SJSA1 (cell line): Measurements from ENCODE around the gene TLK1. TPM values are rescaled to one million over a fixed set of nuclear protein-coding genes. Genes with fewer than 3 reads are reported as not detected.

Experiments
- DNase-seq, 2 experiments: peaks; one replicate each; pipeline ENCODE4 v3.0.0-alpha.2; 2015 to 2020; ENCODE audit warnings: low spot score in 2 of 2, low read depth in 1 of 2
- H3K27ac ChIP-seq: fragments of 250-450 bp; sonication (Bioruptor Pico); 2 replicates; pipeline ENCODE4 v1.5.1; 2020; ENCODE audit warnings: mild to moderate bottlenecking, moderate library complexity
- H3K27me3 ChIP-seq: fragments of 250-450 bp; sonication (Bioruptor Pico); replicated peaks from 2 replicates; pipeline ENCODE4 v1.5.1; 2020; ENCODE audit warnings: mild to moderate bottlenecking, moderate library complexity
- H3K36me3 ChIP-seq: fragments of 250-450 bp; sonication (Bioruptor Pico); 2 replicates; pipeline ENCODE4 v1.5.1; 2020; ENCODE audit warnings: mild to moderate bottlenecking
- H3K4me1 ChIP-seq: fragments of 250-450 bp; sonication (Bioruptor Pico); replicated peaks from 2 replicates; pipeline ENCODE4 v1.6.1; 2021; ENCODE audit warnings: mild to moderate bottlenecking
- H3K4me3 ChIP-seq: fragments of 250-450 bp; sonication (Bioruptor Pico); 2 replicates; pipeline ENCODE4 v1.5.1; 2020; ENCODE audit warnings: mild to moderate bottlenecking
- H3K9me3 ChIP-seq: fragments of 250-450 bp; sonication (Bioruptor Pico); replicated peaks from 2 replicates; pipeline ENCODE4 v1.5.1; 2020; ENCODE audit warnings: mild to moderate bottlenecking
- total RNA-seq: library from RNA; depleted of rRNA; stranded (reverse); fragments of >200 nt; shearing (Covaris generic); gene quantifications from 2 replicates; pipeline ENCODE4 v1.2.3, GENCODE V29; 2014

TLK1 gene
- total RNA-seq, 1 experiment from 2014 or later, result 20.4 TPM

- peaks cover 11% of the 10 kb centered on the region for H3K4me1 ChIP-seq
- H3K9me3 ChIP-seq, result no peaks in the 10 kb centered on the region
- no peaks in the 10 kb centered on the region for H3K27me3 ChIP-seq
- no peaks in the 10 kb centered on the region for H3K36me3 ChIP-seq
- DNase-seq, result no peak
- H3K4me3 ChIP-seq, result no peak overlapping the region
- H3K27ac ChIP-seq, result no peak overlapping the region
Observed at GRCh38 chr2:171181064-171182049, 20.7 kb upstream of the TLK1 start.

GRCh38 chr2:171180229-171180930 is 19.7 kb upstream of the TLK1 start:
- H3K9me3 ChIP-seq, result no peaks in the 10 kb centered on the region
- H3K36me3 ChIP-seq, result no peaks in the 10 kb centered on the region

GRCh38 chr2:171178993-171179392 is 18.3 kb upstream of the TLK1 start:
- Histone ChIP-seq H3K4me1 (no peaks in the 10 kb centered on the region), H3K27ac (no peak overlapping the region)

More at GRCh38 chr2:171180229-171180930, 19.7 kb upstream of the TLK1 start:
- DNase-seq, result no peak
- H3K4me1 ChIP-seq, result peaks cover 1% of the 10 kb centered on the region
- no peaks in the 10 kb centered on the region for H3K27me3 ChIP-seq
- H3K4me3 ChIP-seq, result no peak overlapping the region
- no peak overlapping the region for H3K27ac ChIP-seq

GRCh38 chr2:171176516-171176915 is 15.8 kb upstream of the TLK1 start:
- Histone ChIP-seq H3K4me3 (no peak overlapping the region), H3K9me3 (no peaks in the 10 kb centered on the region), H3K27me3 (no peaks in the 10 kb centered on the region), H3K27ac (no peak overlapping the region), H3K4me1 (no peaks in the 10 kb centered on the region), H3K36me3 (no peaks in the 10 kb centered on the region)
- DNase-seq, result no peak

More at GRCh38 chr2:171178993-171179392, 18.3 kb upstream of the TLK1 start:
- DNase-seq, result no peak
- Histone ChIP-seq H3K4me3 (no peak overlapping the region), H3K27me3 (no peaks in the 10 kb centered on the region), H3K36me3 (no peaks in the 10 kb centered on the region), H3K9me3 (no peaks in the 10 kb centered on the region)

- H3K4me3 ChIP-seq, result no peak overlapping the region
- H3K9me3 ChIP-seq, result no peaks in the 10 kb centered on the region
- DNase-seq, result no peak
- no peak overlapping the region for H3K27ac ChIP-seq
- H3K36me3 ChIP-seq, result no peaks in the 10 kb centered on the region
- H3K4me1 ChIP-seq, result no peaks in the 10 kb centered on the region
- no peaks in the 10 kb centered on the region for H3K27me3 ChIP-seq
Observed at GRCh38 chr2:171174075-171174474, 13.4 kb upstream of the TLK1 start.

- Histone ChIP-seq H3K9me3 (no peaks in the 10 kb centered on the region), H3K36me3 (no peaks in the 10 kb centered on the region), H3K27me3 (no peaks in the 10 kb centered on the region), H3K4me1 (no peaks in the 10 kb centered on the region), H3K27ac (no peak overlapping the region), H3K4me3 (no peak overlapping the region)
- DNase-seq, result no peak
Observed at GRCh38 chr2:171173087-171173486, 12.4 kb upstream of the TLK1 start.

GRCh38 chr2:171171808-171172207 is 11.1 kb upstream of the TLK1 start:
- Histone ChIP-seq H3K36me3 (no peaks in the 10 kb centered on the region), H3K9me3 (no peaks in the 10 kb centered on the region), H3K4me1 (no peaks in the 10 kb centered on the region), H3K4me3 (no peak overlapping the region), H3K27me3 (no peaks in the 10 kb centered on the region), H3K27ac (no peak overlapping the region)
- no peak for DNase-seq

GRCh38 chr2:171169839-171170238 is 9.1 kb upstream of the TLK1 start:
- DNase-seq, result no peak
- Histone ChIP-seq H3K9me3 (no peaks in the 10 kb centered on the region), H3K4me1 (no peaks in the 10 kb centered on the region), H3K36me3 (no peaks in the 10 kb centered on the region), H3K27me3 (no peaks in the 10 kb centered on the region), H3K4me3 (no peak overlapping the region), H3K27ac (no peak overlapping the region)

- no peak overlapping the region for H3K4me3 ChIP-seq
- H3K9me3 ChIP-seq, result no peaks in the 10 kb centered on the region
- H3K36me3 ChIP-seq, result no peaks in the 10 kb centered on the region
- DNase-seq, result no peak
- no peaks in the 10 kb centered on the region for H3K4me1 ChIP-seq
- H3K27ac ChIP-seq, result no peak overlapping the region
- no peaks in the 10 kb centered on the region for H3K27me3 ChIP-seq
Observed at GRCh38 chr2:171169333-171169732, 8.6 kb upstream of the TLK1 start.

GRCh38 chr2:171167352-171167997 is 6.8 kb upstream of the TLK1 start:
- no peak for DNase-seq
- no peaks in the 10 kb centered on the region for H3K4me1 ChIP-seq
- no peak overlapping the region for H3K4me3 ChIP-seq
- H3K9me3 ChIP-seq, result no peaks in the 10 kb centered on the region
- no peaks in the 10 kb centered on the region for H3K36me3 ChIP-seq
- H3K27me3 ChIP-seq, result no peaks in the 10 kb centered on the region
- H3K27ac ChIP-seq, result no peak overlapping the region

GRCh38 chr2:171166328-171166983 is 5.8 kb upstream of the TLK1 start:
- H3K27me3 ChIP-seq, result no peaks in the 10 kb centered on the region
- no peaks in the 10 kb centered on the region; the same call in 1 of the 2 replicates for H3K4me1 ChIP-seq
- H3K4me3 ChIP-seq, result no peak overlapping the region
- no peak overlapping the region for H3K27ac ChIP-seq
- H3K9me3 ChIP-seq, result no peaks in the 10 kb centered on the region
- no peak for DNase-seq
- H3K36me3 ChIP-seq, result no peaks in the 10 kb centered on the region

GRCh38 chr2:171165967-171166327 is 5.3 kb upstream of the TLK1 start:
- DNase-seq, result no peak
- no peak overlapping the region for H3K27ac ChIP-seq
- H3K27me3 ChIP-seq, result no peaks in the 10 kb centered on the region
- H3K9me3 ChIP-seq, result no peaks in the 10 kb centered on the region
- H3K36me3 ChIP-seq, result no peaks in the 10 kb centered on the region
- no peaks in the 10 kb centered on the region; the same call in 1 of the 2 replicates for H3K4me1 ChIP-seq
- no peak overlapping the region for H3K4me3 ChIP-seq

GRCh38 chr2:171163261-171163660 is 2.6 kb upstream of the TLK1 start:
- Histone ChIP-seq H3K9me3 (no peaks in the 10 kb centered on the region), H3K27me3 (no peaks in the 10 kb centered on the region), H3K36me3 (peaks cover 10% of the 10 kb centered on the region), H3K4me3 (no peak overlapping the region), H3K4me1 (peaks cover 1% of the 10 kb centered on the region), H3K27ac (no peak overlapping the region)
- no peak for DNase-seq
